Measurements from ENCODE around the gene GTF3C5. TPM values are rescaled to one million over a fixed set of nuclear protein-coding genes. Genes with fewer than 3 reads are reported as not detected.

Gene GTF3C5
- polyA plus RNA-seq, 1 of the 3 experiments (the other 2 are of a cell fraction), result 57.3 TPM

DNA sequence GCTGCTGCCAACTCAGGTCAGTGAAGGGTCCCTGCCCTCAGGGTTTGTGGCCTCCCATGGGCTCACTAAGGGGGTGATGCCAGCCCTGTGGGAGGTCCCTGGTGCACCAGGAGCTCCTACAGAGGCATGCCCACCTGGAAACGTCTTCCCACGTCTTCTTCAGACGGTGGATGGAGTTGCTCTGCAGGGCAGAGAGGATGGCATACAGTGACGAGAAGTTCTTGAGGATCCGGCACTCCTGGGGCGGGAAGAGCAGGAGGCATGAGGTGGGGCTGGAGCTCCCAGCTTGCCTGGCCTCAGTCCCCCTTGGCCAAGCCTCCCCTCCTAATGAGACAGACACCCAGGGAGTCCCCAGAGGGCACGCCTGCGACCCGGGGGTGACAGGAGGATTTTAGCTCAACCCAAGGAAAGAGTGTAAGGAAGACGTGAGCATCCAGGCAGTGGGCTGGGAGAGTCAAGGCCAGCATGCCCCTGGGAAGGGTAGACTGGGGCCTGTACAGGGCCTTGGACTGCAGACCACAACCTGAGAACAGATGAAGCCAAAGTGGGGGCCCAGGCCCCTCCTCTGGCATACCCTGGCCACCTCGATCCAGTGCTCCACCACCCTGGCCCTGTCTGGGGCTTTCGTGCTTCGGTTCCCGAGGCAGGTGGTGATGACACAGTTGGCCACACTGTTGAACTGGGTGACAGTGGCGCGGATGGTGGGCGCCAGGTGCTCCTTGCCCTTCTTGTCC lies 75.9 kb downstream of the GTF3C5 start:
- Histone ChIP-seq H3K4me1 (ENCODE audit: control insufficient read depth in 1 of 2, insufficient read depth in 2 of 2, low read depth in 1 of 2, low read length in 1 of 2) (peaks cover 0 to 5% of the 10 kb centered on the region in 2 experiments; a peak in 1 of 4 replicates), H4K20me1 (ENCODE audit: insufficient read depth) (0 out of 2 replicates have a peak, but pooled peaks cover 10% of the 10 kb centered on the region), H3K27me3 (ENCODE audit: insufficient read depth) (no peaks in the 10 kb centered on the region), H3K79me2 (ENCODE audit: insufficient read depth) (no peaks in the 10 kb centered on the region), H3K4me3 (ENCODE audit: low read depth in 2 of 2, low read length in 1 of 2) (no peak overlapping the region), H2AFZ (ENCODE audit: low read depth) (no peak overlapping the region), H3K27ac (ENCODE audit: low read depth in 2 of 2, low read length in 1 of 2) (no peak overlapping the region; a peak in 1 of 4 replicates), H3K9ac (no peak overlapping the region), H3F3A (replicated peaks; ENCODE audit: insufficient read depth) (no peaks in the 10 kb centered on the region), H3K9me2 (no peaks in the 10 kb centered on the region), H3K4me2 (no peak overlapping the region), H3K9me3 (no peaks in the 10 kb centered on the region), H3K36me3 (replicated peaks in 1 of 2; ENCODE audit: control insufficient read depth in 1 of 2, insufficient read depth in 2 of 2, low read length in 1 of 2) (peaks cover 18 to 69% of the 10 kb centered on the region in 2 experiments)
- 96% methylated on average over 13 of the region's 17 CpGs for WGBS (ENCODE audit: low lambda C conversion rate)
- ChIA-PET CTCF (interaction anchor here (0.7 to 30.3 kb wide), 7 partner anchors 9 to 84 kb away, joined by 3 to 810 read pairs (median 5); no protein-coding TSS in a partner anchor), POLR2A (interaction anchor here (1.4 to 2.0 kb wide), 2 partner anchors 13 to 30 kb away, joined by 3 to 9 read pairs; no protein-coding TSS in a partner anchor)
- TF ChIP-seq, protein P1, sequence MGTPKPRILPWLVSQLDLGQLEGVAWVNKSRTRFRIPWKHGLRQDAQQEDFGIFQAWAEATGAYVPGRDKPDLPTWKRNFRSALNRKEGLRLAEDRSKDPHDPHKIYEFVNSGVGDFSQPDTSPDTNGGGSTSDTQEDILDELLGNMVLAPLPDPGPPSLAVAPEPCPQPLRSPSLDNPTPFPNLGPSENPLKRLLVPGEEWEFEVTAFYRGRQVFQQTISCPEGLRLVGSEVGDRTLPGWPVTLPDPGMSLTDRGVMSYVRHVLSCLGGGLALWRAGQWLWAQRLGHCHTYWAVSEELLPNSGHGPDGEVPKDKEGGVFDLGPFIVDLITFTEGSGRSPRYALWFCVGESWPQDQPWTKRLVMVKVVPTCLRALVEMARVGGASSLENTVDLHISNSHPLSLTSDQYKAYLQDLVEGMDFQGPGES (IDR thresholded peaks at IDR 0.05; ENCODE audit: low read depth, low read length), result no peak
- no peak for TF ChIP-seq MXI1 (IDR thresholded peaks at IDR 0.05; ENCODE audit: low read depth, low read length)
- no peak for TF ChIP-seq USF1 (IDR thresholded peaks at IDR 0.05; ENCODE audit: borderline replicate concordance, low read depth)
- no peak for TF ChIP-seq EP300 (IDR thresholded peaks at IDR 0.05; ENCODE audit: borderline replicate concordance in 1 of 2, low read depth in 1 of 2, low read length in 1 of 2)
- TF ChIP-seq, protein P2, sequence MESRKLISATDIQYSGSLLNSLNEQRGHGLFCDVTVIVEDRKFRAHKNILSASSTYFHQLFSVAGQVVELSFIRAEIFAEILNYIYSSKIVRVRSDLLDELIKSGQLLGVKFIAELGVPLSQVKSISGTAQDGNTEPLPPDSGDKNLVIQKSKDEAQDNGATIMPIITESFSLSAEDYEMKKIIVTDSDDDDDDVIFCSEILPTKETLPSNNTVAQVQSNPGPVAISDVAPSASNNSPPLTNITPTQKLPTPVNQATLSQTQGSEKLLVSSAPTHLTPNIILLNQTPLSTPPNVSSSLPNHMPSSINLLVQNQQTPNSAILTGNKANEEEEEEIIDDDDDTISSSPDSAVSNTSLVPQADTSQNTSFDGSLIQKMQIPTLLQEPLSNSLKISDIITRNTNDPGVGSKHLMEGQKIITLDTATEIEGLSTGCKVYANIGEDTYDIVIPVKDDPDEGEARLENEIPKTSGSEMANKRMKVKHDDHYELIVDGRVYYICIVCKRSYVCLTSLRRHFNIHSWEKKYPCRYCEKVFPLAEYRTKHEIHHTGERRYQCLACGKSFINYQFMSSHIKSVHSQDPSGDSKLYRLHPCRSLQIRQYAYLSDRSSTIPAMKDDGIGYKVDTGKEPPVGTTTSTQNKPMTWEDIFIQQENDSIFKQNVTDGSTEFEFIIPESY (IDR thresholded peaks at IDR 0.05; ENCODE audit: borderline replicate concordance, low read depth), result no peak
- TF ChIP-seq FOXM1 (IDR thresholded peaks at IDR 0.05; ENCODE audit: low read depth), result no peak
- TF ChIP-seq NRF1 (IDR thresholded peaks at IDR 0.05; ENCODE audit: low read depth, low read length), result no peak
- TF ChIP-seq TEAD4 (IDR thresholded peaks at IDR 0.05; ENCODE audit: borderline replicate concordance, insufficient read depth), result no peak
- no peak for TF ChIP-seq RFX5 (IDR thresholded peaks at IDR 0.05; ENCODE audit: low read length)
- no peak for TF ChIP-seq REST (IDR thresholded peaks at IDR 0.05; ENCODE audit: low read depth, low read length)
- TF ChIP-seq, protein P3, sequence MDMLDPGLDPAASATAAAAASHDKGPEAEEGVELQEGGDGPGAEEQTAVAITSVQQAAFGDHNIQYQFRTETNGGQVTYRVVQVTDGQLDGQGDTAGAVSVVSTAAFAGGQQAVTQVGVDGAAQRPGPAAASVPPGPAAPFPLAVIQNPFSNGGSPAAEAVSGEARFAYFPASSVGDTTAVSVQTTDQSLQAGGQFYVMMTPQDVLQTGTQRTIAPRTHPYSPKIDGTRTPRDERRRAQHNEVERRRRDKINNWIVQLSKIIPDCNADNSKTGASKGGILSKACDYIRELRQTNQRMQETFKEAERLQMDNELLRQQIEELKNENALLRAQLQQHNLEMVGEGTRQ (IDR thresholded peaks at IDR 0.05; ENCODE audit: borderline replicate concordance, low read depth, low read length), result no peak
- no peak for TF ChIP-seq SIN3A (IDR thresholded peaks at IDR 0.05; ENCODE audit: borderline replicate concordance, low read depth, low read length)
- no peak for TF ChIP-seq MEF2A (IDR thresholded peaks at IDR 0.05; ENCODE audit: borderline replicate concordance, low read depth)
- no peak for DNase-seq

Data from SK-N-SH (cell line).